DMS79 treated with DMSO at 0.1 percent for 48 hours (cell line): ENCODE measurements around the gene LNX2.

ENCODE experiments used
- DNase-seq: peaks from one replicate; lab custom pipeline; 2025; lab: John Stamatoyannopoulos, UW

LNX2 gene

GRCh38 chr13:27605610-27606200 is 14.6 kb downstream of the LNX2 start:
- no peak for DNase-seq

- no peak for DNase-seq
Measured at GRCh38 chr13:27605099-27605498, 15.2 kb downstream of the LNX2 start.

DNA sequence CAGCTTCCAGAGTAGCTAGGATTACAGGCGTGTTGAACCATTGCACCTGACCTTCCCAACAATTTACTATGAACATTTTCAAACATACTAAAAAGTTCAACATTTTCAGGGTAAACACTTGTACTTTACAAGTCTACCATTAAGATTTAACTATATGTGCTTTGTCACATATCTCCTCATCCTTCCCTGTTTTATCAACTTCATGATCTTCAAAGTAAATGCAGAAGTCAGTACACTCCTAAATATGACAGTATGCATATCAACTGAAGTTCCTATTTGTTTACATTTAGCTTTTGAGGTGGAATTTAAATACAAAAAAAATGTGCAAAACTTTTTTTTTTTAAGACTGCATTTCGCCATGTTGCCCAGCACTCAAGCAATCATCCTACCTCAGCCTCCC is 18.5 kb downstream of the LNX2 start:
- no peak for DNase-seq

DNA sequence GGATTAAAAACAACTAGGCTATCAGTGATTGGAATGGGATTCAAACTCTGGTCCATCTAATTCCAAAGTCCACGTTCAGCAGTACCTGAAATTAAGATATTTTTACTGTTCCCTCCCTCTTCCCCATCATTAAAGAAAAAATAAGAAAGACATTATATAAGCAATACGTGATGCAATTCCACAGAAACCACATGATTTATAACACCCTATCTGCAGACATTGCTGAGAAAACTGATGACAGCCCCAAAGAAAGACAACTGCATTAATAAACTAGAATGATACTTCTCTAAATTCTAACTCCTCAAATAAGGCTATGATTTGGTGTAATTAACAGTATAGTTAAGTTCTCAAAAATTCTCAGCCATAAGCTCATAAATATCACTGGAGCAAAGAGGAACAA is 19.1 kb downstream of the LNX2 start:
- no peak for DNase-seq

GRCh38 chr13:27600711-27601110 is 19.6 kb downstream of the LNX2 start:
- no peak for DNase-seq

GRCh38 chr13:27599845-27600553 is 20.3 kb downstream of the LNX2 start:
- no peak for DNase-seq

- no peak for DNase-seq
Measured at GRCh38 chr13:27599096-27599495, 21.2 kb downstream of the LNX2 start.

- DNase-seq, result no peak
Measured at GRCh38 chr13:27595055-27595811, 25.1 kb downstream of the LNX2 start.

DNA sequence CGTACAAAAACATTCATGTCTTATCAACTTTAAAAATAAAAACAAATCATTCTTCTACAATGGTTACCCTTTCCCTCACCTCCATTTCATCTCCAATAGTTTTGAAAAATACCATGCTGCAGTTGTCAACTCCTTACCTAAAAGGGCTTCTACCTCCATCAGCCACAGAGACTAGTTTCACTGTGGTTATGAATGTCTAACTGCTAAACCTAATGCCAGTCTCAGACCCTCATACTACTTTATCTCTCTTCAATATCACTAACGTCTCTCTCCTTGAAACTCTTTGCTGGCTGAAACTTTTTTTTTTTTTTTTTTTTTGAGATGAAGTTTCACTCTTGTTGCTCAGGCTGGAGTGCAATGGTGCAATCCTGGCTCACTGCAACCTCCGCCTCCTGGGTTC is 27.1 kb downstream of the LNX2 start:
- no peak for DNase-seq

- no peak for DNase-seq
Measured at GRCh38 chr13:27592865-27593264, 27.5 kb downstream of the LNX2 start.

GRCh38 chr13:27588405-27588804 is 31.9 kb downstream of the LNX2 start:
- no peak for DNase-seq

DNA sequence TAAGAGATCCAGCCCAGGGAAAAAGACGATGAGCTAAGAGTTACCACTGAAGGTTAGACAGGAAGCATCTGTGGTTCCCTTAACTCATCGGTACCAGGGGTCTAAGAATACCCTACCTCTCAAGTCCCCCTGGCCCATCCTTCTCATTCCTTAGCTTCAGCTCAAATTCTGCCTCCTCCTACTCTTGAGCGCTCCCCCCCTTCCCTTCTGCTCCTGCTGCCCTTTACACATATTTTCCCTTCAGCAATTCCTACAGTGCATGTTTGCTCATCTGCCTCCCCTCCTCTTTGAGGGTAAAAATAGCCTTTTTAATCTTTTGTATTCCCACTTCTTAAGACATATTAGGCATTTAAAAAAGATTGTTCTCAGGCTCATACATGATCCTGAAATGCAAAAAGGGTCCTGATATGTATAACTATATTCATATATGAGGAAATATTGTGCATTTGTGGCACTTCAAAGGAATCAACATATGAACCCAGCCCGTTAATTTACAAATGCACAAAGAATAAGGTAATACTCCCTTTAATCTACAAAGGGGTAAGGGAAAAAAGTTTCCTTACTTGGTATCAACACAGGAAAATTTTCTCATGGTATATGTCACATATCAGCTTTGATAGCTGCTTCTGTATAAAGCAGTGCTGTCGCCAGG is 33.1 kb downstream of the LNX2 start:
- no peak for DNase-seq

- DNase-seq, result no peak
Measured at GRCh38 chr13:27583645-27584044, 36.7 kb downstream of the LNX2 start.

DNA sequence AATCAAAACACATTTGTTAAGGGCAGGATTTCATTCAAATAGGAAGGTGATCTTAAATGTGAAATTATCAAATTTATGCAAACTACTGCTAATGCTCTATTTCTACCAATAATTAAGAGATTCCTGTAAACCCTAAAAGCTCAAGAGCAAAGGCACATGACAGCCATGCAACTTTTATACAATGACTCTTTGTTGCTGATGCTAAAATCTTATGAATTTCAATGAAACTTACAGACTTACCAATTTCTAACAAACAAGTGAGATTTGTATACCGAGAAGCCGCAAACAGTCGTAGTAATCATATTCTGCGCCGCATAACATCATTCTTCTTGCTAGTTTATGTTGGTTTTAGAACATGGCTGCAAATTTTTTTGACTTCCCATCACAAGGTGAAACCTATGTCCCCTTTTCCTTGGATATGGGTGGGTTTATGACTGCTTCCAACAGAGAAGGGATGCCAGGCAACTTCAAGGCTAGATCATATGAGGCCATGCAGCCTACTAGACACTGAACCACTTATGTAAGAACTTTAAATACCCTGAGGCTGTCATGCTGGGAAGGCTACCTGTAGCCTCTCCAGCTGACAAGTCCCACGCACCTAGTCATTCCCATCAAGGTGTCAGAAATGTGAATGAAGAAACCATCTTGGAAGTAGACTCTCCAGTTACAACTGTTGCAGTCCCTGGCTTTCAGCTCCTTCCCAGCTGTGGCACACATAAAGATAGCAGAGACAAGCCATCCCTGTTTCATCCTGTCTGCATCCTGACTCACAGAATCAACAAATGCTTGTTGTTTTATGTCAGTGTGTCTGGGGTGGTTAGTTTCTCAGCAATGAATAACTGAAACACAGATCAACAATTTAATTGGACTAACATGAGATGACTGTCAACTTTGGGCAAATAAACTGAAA is 42.0 kb downstream of the LNX2 start:
- no peak for DNase-seq

DNA sequence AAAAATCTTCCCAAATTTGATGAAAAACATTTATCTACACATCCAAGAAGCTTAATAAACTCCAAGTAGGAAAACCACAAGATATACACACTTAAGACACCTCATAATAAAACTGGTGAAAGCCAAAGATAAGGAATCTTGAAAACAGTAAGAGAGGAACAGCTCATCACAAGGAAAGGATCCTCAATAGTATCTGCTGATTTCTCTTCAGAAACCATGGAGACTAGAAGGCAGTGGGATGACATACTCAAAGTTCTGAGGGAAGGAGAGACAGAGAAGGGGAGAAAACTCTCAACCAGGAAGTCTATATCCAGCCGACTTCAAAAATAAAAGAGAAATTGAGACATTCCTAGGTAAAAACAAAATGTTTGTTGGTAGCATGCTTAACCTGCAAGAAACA is 45.7 kb downstream of the LNX2 start:
- DNase-seq, result no peak

- no peak for DNase-seq
Measured at GRCh38 chr13:27573265-27573664, 47.1 kb downstream of the LNX2 start.

GRCh38 chr13:27572234-27572901 is 48.0 kb downstream of the LNX2 start:
- DNase-seq, result no peak

GRCh38 chr13:27570906-27571305 is 49.4 kb downstream of the LNX2 start:
- no peak for DNase-seq

DNA sequence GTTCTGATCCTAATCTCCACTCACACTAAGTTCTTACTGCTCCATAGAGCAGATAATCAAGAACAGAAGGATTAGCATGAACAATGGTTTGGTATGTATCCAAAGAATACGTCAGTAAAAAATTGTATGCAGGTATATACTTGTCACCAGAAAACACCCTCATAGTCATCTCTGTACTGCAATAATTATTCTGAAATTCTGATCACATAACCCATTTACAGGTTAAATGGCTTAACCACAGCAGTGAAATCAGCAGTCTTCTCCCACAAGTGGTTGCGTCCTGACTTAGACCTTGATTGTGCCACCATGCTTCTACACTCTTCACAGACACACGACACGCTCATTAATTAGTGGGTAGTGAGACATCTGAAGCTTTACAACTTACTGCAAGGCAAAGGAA is 50.9 kb downstream of the LNX2 start:
- DNase-seq, result no peak

DNA sequence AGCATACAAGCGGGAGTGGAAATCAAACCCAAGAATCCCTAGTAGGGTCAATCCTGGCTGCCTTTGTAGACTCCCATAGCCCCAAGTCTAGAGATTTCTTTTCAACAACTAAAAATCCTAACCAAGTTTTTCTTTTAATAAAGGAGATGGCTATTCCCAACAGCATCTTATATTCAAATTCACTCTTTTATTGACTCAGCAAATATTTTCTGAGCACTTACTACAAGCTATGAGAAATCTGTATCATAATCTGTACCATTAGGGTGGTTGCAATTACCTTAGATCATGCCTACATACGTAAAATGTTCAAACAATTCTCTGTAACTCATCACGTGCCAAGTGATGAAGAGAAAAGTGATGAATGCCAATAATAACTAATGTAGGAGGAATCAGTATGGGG is 54.5 kb downstream of the LNX2 start:
- DNase-seq, result no peak

- DNase-seq, result no peak
Measured at GRCh38 chr13:27562457-27562856, 57.9 kb downstream of the LNX2 start.
